PFSK-1 (cell line): Measurements from ENCODE around the gene RAB31.

Experiments
- POLR2AphosphoS5 ChIP-seq: IDR thresholded peaks from 2 replicates; pipeline ENCODE4 v1.6.1; 2012; ENCODE audit warnings: low read depth, mild to moderate bottlenecking, control low read depth, low read length, moderate library complexity
- SIN3A ChIP-seq: IDR thresholded peaks from 2 replicates; pipeline ENCODE4 v1.6.1; 2012; ENCODE audit warnings: mild to moderate bottlenecking, low read length, moderate library complexity, borderline replicate concordance; ENCODE audit not compliant: insufficient read depth
- TF ChIP-seq, protein P1 (sequence below), 2 experiments: IDR thresholded peaks; 2 replicates each; pipeline versions ENCODE4 v1.6.1 to v1.8.0; 2011 to 2012; ENCODE audit warnings: low read depth in 2 of 2, low read length in 2 of 2, control low read depth in 1 of 2, inconsistent platforms in 1 of 2, mild to moderate bottlenecking in 1 of 2, moderate library complexity in 1 of 2; ENCODE audit not compliant: insufficient read depth in 1 of 2

DNA sequence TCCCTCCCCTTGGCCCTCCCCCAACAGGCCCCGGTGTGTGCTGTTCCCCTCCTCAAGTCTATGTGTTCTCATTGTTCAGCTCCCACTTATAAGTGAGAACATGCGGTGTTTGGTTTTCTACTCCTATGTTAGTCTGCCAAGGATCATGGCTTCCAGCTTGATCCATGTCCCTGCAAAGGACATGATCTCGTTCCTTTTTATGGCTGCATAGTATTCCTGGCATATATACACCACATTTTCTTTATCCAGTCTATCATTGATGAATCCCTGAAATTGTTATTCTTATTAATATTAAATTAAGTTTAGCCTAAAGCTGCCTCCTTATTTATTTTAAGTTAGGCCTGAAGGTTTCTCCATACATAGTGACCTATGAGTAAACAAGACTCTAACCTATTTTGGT lies 18.8 kb upstream of the RAB31 start:
- TF ChIP-seq SIN3A (no peak), POLR2AphosphoS5 (no peak)
- TF ChIP-seq, protein P1, sequence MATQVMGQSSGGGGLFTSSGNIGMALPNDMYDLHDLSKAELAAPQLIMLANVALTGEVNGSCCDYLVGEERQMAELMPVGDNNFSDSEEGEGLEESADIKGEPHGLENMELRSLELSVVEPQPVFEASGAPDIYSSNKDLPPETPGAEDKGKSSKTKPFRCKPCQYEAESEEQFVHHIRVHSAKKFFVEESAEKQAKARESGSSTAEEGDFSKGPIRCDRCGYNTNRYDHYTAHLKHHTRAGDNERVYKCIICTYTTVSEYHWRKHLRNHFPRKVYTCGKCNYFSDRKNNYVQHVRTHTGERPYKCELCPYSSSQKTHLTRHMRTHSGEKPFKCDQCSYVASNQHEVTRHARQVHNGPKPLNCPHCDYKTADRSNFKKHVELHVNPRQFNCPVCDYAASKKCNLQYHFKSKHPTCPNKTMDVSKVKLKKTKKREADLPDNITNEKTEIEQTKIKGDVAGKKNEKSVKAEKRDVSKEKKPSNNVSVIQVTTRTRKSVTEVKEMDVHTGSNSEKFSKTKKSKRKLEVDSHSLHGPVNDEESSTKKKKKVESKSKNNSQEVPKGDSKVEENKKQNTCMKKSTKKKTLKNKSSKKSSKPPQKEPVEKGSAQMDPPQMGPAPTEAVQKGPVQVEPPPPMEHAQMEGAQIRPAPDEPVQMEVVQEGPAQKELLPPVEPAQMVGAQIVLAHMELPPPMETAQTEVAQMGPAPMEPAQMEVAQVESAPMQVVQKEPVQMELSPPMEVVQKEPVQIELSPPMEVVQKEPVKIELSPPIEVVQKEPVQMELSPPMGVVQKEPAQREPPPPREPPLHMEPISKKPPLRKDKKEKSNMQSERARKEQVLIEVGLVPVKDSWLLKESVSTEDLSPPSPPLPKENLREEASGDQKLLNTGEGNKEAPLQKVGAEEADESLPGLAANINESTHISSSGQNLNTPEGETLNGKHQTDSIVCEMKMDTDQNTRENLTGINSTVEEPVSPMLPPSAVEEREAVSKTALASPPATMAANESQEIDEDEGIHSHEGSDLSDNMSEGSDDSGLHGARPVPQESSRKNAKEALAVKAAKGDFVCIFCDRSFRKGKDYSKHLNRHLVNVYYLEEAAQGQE (IDR thresholded peaks at IDR 0.05; ENCODE audit: insufficient read depth in 1 of 2, low read depth in 2 of 2, low read length in 2 of 2), result no peak
